Stimulated activated CD4-positive, alpha-beta T cell treated with anti-CD3 and anti-CD28 coated beads, Interleukin-15, amount 100 ng/mL, for 1 hour (primary cell): ENCODE measurements around the gene TRAF3.
"Not testable (repeated sequence)": the region's sequence is repeated elsewhere in the genome, so short reads cannot be mapped to it uniquely, and the experiment has no call there.

Experiments
- DNase-seq, 2 donors: peaks; one replicate each; pipeline ENCODE4 v3.0.0-alpha.2; 2020; ENCODE audit warnings: low read depth in 1 of 2, low spot score in 1 of 2

Gene TRAF3

GRCh38 chr14:102918438-102918837, 141.2 kb downstream of the TRAF3 start:
- no peak for DNase-seq

- DNase-seq: no peak
Observed at GRCh38 chr14:102920273-102920997, 143.2 kb downstream of the TRAF3 start.

GRCh38 chr14:102920998-102921304, 143.7 kb downstream of the TRAF3 start:
- no peak for DNase-seq

- DNase-seq: no peak
Observed at GRCh38 chr14:102922490-102923200, 145.4 kb downstream of the TRAF3 start, which contains the start of gene AMN. AMN (plus strand) TSS chr14:102922663; CDS start chr14:102922689, 26 bp downstream.

- DNase-seq: no peak
Observed at GRCh38 chr14:102923201-102923924, 146.1 kb downstream of the TRAF3 start.

- DNase-seq: no peak
Observed at GRCh38 chr14:102923925-102924486, 146.8 kb downstream of the TRAF3 start.

- no peak for DNase-seq
Observed at GRCh38 chr14:102924632-102925588, 147.7 kb downstream of the TRAF3 start.

- no peak for DNase-seq
Observed at GRCh38 chr14:102925646-102926045, 148.4 kb downstream of the TRAF3 start.

GRCh38 chr14:102926104-102926503, 148.9 kb downstream of the TRAF3 start:
- DNase-seq: no peak

GRCh38 chr14:102926840-102927239, 149.6 kb downstream of the TRAF3 start:
- DNase-seq: not testable (repeated sequence)

GRCh38 chr14:102927346-102927877, 150.2 kb downstream of the TRAF3 start:
- DNase-seq: no peak

- DNase-seq: no peak
Observed at GRCh38 chr14:102927878-102928411, 150.7 kb downstream of the TRAF3 start.

GRCh38 chr14:102928412-102929240, 151.4 kb downstream of the TRAF3 start:
- peak; percentile 48 to 52 for DNase-seq

GRCh38 chr14:102929241-102930137, 152.2 kb downstream of the TRAF3 start:
- DNase-seq: no peak

GRCh38 chr14:102930138-102930752, 153.0 kb downstream of the TRAF3 start:
- DNase-seq: no peak

GRCh38 chr14:102930753-102931579, 153.7 kb downstream of the TRAF3 start:
- DNase-seq: no peak
